Measurements from ENCODE around the gene PVALEF. TPM values are rescaled to one million over a fixed set of nuclear protein-coding genes. Genes with fewer than 3 reads are reported as not detected.

Gene PVALEF
- total and polyA plus RNA-seq, 11 donors, result not detected

GRCh38 chr17:81135505-81136278 is 29.6 kb upstream of the PVALEF start:
- intact Hi-C loops (cut with DNase I), result no loop called here
- Histone ChIP-seq H3K36me3 (no peaks in the 10 kb centered on the region), H3K27ac (no peak overlapping the region), H3K4me1 (no peaks in the 10 kb centered on the region), H3K4me3 (no peak overlapping the region), H3K27me3 (no peaks in the 10 kb centered on the region), H3K9me3 (no peaks in the 10 kb centered on the region)
- TF ChIP-seq POLR2A (IDR thresholded peaks at IDR 0.05) (no peak), CTCF (IDR thresholded peaks at IDR 0.05) (no peak)
- DNase-seq, result no peak
- ATAC-seq, result no peak
- 74 to 85% (median 83%) methylated on average over 28 of the region's 28 CpGs for WGBS, 4 donors

- no peak for TF ChIP-seq POLR2A (IDR thresholded peaks at IDR 0.05)
- no peak for TF ChIP-seq CTCF (IDR thresholded peaks at IDR 0.05)
- Histone ChIP-seq H3K27me3 (no peaks in the 10 kb centered on the region), H3K36me3 (no peaks in the 10 kb centered on the region), H3K4me3 (no peak overlapping the region), H3K4me1 (no peaks in the 10 kb centered on the region), H3K27ac (no peak overlapping the region), H3K9me3 (no peaks in the 10 kb centered on the region)
- intact Hi-C loops (cut with DNase I), result no loop called here
- ATAC-seq (no peak), DNase-seq (no peak)
- 75 to 87% (median 78%) methylated on average over 7 to 8 of the region's 8 CpGs for WGBS, 4 donors
These were observed 28.9 kb upstream of the PVALEF start for GRCh38 chr17:81136366-81136765.

- H3K36me3 ChIP-seq, result no peaks in the 10 kb centered on the region
- H3K27me3 ChIP-seq, result no peaks in the 10 kb centered on the region
- whole genome bisulfite sequencing, 4 donors, result 86 to 95% (median 90%) methylated on average over 8 to 13 of the region's 13 CpGs
- no peak overlapping the region for H3K4me3 ChIP-seq
- TF ChIP-seq CTCF (IDR thresholded peaks at IDR 0.05), result no peak
- TF ChIP-seq POLR2A (IDR thresholded peaks at IDR 0.05), result no peak
- no peak overlapping the region for H3K27ac ChIP-seq
- no peaks in the 10 kb centered on the region for H3K9me3 ChIP-seq
- intact Hi-C loops (cut with DNase I), result no loop called here
- DNase-seq (no peak), ATAC-seq (no peak)
- peaks cover 0 to under 1% (median 0%) of the 10 kb centered on the region in 12 donors for H3K4me1 ChIP-seq
These were observed 28.1 kb upstream of the PVALEF start for GRCh38 chr17:81137248-81137647.

GRCh38 chr17:81138083-81138482 is 27.2 kb upstream of the PVALEF start:
- H3K27me3 ChIP-seq, result no peaks in the 10 kb centered on the region
- intact Hi-C loops (cut with DNase I), result no loop called here
- H3K36me3 ChIP-seq, result no peaks in the 10 kb centered on the region
- TF ChIP-seq POLR2A (IDR thresholded peaks at IDR 0.05) (no peak), CTCF (IDR thresholded peaks at IDR 0.05) (no peak)
- 88 to 96% (median 91%) methylated on average over 15 of the region's 15 CpGs for WGBS, 4 donors
- no peak overlapping the region for H3K27ac ChIP-seq
- no peaks in the 10 kb centered on the region for H3K9me3 ChIP-seq
- no peak overlapping the region for H3K4me3 ChIP-seq
- ATAC-seq (no peak), DNase-seq (no peak)
- H3K4me1 ChIP-seq, result peaks cover 0 to 9% (median 3%) of the 10 kb centered on the region in 12 donors

Data from heart left ventricle (tissue), 16 donors.